SK-N-SH treated with all-trans-retinoic acid at 6 μM for 48 hours (cell line): ENCODE data around the gene TIAM2.
"Not testable (repeated sequence)": the region's sequence is repeated elsewhere in the genome, so short reads cannot be mapped to it uniquely, and the experiment has no call there.

Experiments used
- ATAC-seq: fragments of 200-7000 bp; cut with Tn5 transposase; 3 replicates; pipeline ENCODE4 v1.9.1; 2020; ENCODE audit warnings: mild to moderate bottlenecking, moderate library complexity
- ARNTL ChIP-seq: fragments of 450-650 bp; formaldehyde crosslinking; IDR thresholded peaks from 2 replicates; pipeline ENCODE4 v1.5.0; 2020; ENCODE audit warnings: low read depth, mild to moderate bottlenecking, moderate library complexity, borderline replicate concordance
- BACH2 ChIP-seq: fragments of 250-450 bp; sonication (Bioruptor Pico); IDR thresholded peaks from 2 replicates; pipeline ENCODE4 v1.9.0; 2021; ENCODE audit warnings: mild to moderate bottlenecking, borderline replicate concordance
- CSDC2 ChIP-seq: fragments of 250-450 bp; sonication (Bioruptor Pico); IDR thresholded peaks from 2 replicates; pipeline ENCODE4 v1.5.0; 2020; ENCODE audit warnings: mild to moderate bottlenecking, moderate library complexity
- ESRRG ChIP-seq: fragments of 250-450 bp; sonication (Bioruptor Pico); IDR thresholded peaks from 2 replicates; pipeline ENCODE4 v1.6.1; 2021; ENCODE audit warnings: mild to moderate bottlenecking
- GLIS3 ChIP-seq: fragments of 250-450 bp; sonication (Bioruptor Pico); IDR thresholded peaks from 2 replicates; pipeline ENCODE4 v1.5.0; 2020; ENCODE audit warnings: mild to moderate bottlenecking, moderate library complexity
- ISL1 ChIP-seq: fragments of 250-450 bp; sonication (Bioruptor Pico); IDR thresholded peaks from 2 replicates; pipeline ENCODE4 v2.1.2; 2022; ENCODE audit warnings: mild to moderate bottlenecking, moderate library complexity
- OSR1 ChIP-seq: fragments of 250-450 bp; sonication (Bioruptor Pico); IDR thresholded peaks from 2 replicates; pipeline ENCODE4 v1.8.0; 2022; ENCODE audit warnings: moderate library complexity, mild to moderate bottlenecking, inconsistent platforms
- PPARA ChIP-seq: fragments of 250-450 bp; sonication (Bioruptor Pico); IDR thresholded peaks from 2 replicates; pipeline ENCODE4 v1.5.0; 2020; ENCODE audit warnings: mild to moderate bottlenecking, borderline replicate concordance
- SNAI2 ChIP-seq: fragments of 250-450 bp; sonication (Bioruptor Pico); IDR thresholded peaks from 2 replicates; pipeline ENCODE4 v1.5.0; 2020; ENCODE audit warnings: mild to moderate bottlenecking, moderate library complexity
- TCF4 ChIP-seq: fragments of 250-450 bp; sonication (Bioruptor Pico); IDR thresholded peaks from 2 replicates; pipeline ENCODE4 v1.8.0; 2021; ENCODE audit warnings: mild to moderate bottlenecking, moderate library complexity, borderline replicate concordance
- TOX ChIP-seq: fragments of 250-450 bp; sonication (Bioruptor Pico); IDR thresholded peaks from 2 replicates; pipeline ENCODE4 v1.8.0; 2021; ENCODE audit warnings: mild to moderate bottlenecking, moderate library complexity, borderline replicate concordance
- ZC3H10 ChIP-seq: fragments of 250-450 bp; sonication (Bioruptor Pico); IDR thresholded peaks from 2 replicates; pipeline ENCODE4 v1.5.1; 2021; ENCODE audit warnings: mild to moderate bottlenecking, moderate library complexity
- ZNF565 ChIP-seq: fragments of 450-650 bp; formaldehyde crosslinking; conservative IDR thresholded peaks from 2 replicates; pipeline ENCODE4 v1.5.0; 2020; ENCODE audit warnings: low read depth, mild to moderate bottlenecking, moderate library complexity
- ZNF70 ChIP-seq: fragments of 450-650 bp; formaldehyde crosslinking; IDR thresholded peaks from 2 replicates; pipeline ENCODE4 v1.5.0; 2020; ENCODE audit warnings: mild to moderate bottlenecking, moderate library complexity
- ZNF8 ChIP-seq: fragments of 450-650 bp; formaldehyde crosslinking; IDR thresholded peaks from 2 replicates; pipeline ENCODE4 v1.5.0; 2020; ENCODE audit warnings: mild to moderate bottlenecking, moderate library complexity
- TF ChIP-seq, protein P1 (sequence below): fragments of 250-450 bp; sonication (Bioruptor Pico); IDR thresholded peaks from 2 replicates; pipeline ENCODE4 v1.5.1; 2021; ENCODE audit warnings: mild to moderate bottlenecking, moderate library complexity
- TF ChIP-seq, protein P2 (sequence below): fragments of 250-450 bp; sonication (Bioruptor Pico); IDR thresholded peaks from 2 replicates; pipeline ENCODE4 v1.8.0; 2021; ENCODE audit warnings: low read depth, mild to moderate bottlenecking, moderate library complexity, borderline replicate concordance
- TF ChIP-seq, protein P3 (sequence below): fragments of 250-450 bp; sonication (Bioruptor Pico); IDR thresholded peaks from 2 replicates; pipeline ENCODE4 v1.5.0; 2020; ENCODE audit warnings: mild to moderate bottlenecking, moderate library complexity
- TF ChIP-seq, protein P4 (sequence below): fragments of 250-450 bp; sonication (Bioruptor Pico); IDR thresholded peaks from 2 replicates; pipeline ENCODE4 v1.5.1; 2020; ENCODE audit warnings: low read depth, mild to moderate bottlenecking, moderate library complexity

The TIAM2 gene

DNA sequence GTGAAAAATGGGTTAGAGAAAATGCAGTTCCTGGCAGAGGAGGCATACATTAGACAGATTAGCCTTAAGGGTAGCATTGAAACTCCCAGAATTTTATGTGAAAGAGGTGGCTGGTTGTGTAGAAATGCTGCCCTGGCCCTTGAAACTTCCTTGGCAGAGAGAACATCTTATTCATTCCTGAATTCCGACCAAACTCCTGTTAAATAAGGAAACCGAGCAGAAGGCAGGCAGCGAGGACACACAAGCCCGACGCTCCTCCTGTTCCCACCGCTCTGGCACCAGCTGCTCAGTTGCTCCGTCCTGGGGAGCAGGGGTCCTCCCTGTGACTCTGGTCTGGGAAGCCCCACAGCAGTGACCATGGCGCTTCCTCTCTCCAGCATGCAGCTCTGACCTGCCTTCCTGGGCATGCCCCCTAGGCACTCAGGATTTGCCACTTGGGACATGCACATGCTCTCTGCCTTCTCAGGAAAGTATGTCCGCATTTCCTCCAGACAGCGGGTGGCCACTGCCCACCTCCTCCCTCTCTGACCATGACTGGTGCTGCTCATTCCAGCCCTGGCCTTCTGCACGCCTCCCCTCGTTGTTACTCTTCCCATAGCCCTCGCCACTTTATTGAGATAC is 233.5 kb downstream of the TIAM2 start:
- no peak for ATAC-seq
- no peak for TF ChIP-seq ZC3H10
- peak; percentile 73 for TF ChIP-seq ISL1
- no peak for TF ChIP-seq ZNF70 (CRISPR knock-in tag)

DNA sequence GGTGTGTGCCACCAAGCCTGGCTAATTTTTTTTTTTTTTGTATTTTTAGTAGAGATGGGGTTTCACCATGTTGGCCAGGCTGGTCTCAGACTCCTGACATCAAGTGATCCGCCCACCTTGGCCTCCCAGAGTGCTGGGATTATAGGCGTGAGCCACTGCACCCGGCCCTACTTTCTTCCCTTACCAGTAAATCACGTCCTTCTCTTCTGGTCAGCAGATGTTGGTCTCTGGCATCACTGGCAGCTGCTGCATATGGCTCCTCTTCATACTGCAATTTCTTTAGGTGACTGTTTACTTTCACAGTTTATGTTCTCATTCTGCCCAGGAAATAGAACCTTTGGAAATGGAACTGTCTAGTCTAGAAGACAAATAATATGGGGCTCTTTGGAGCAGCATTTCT is 235.9 kb downstream of the TIAM2 start:
- ATAC-seq, result not testable (repeated sequence)

DNA sequence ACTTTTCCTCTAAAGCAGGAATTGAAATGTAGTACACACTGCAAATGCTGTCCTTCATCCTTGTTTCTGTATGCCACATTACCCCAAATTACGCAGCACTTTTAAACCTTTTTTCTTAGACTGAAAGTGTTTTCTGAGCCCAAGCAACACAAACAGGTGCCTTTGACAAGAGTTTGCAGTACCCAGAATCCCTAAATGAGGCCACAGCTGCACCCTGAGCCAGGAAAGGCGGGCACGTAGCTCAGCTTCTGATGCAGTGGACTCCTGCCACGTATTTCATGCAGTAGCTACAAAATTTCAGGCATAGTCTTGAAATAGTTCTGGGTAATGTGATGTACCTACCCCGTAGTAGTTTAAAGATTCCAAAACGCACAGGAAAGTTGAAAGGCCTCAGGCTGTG is 237.7 kb downstream of the TIAM2 start:
- no peak for TF ChIP-seq ESRRG (CRISPR knock-in tag)
- no peak for TF ChIP-seq CSDC2 (CRISPR knock-in tag)
- TF ChIP-seq, protein P1, sequence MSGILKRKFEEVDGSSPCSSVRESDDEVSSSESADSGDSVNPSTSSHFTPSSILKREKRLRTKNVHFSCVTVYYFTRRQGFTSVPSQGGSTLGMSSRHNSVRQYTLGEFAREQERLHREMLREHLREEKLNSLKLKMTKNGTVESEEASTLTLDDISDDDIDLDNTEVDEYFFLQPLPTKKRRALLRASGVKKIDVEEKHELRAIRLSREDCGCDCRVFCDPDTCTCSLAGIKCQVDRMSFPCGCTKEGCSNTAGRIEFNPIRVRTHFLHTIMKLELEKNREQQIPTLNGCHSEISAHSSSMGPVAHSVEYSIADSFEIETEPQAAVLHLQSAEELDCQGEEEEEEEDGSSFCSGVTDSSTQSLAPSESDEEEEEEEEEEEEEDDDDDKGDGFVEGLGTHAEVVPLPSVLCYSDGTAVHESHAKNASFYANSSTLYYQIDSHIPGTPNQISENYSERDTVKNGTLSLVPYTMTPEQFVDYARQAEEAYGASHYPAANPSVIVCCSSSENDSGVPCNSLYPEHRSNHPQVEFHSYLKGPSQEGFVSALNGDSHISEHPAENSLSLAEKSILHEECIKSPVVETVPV (CRISPR knock-in tag), result no peak
- no peak for TF ChIP-seq GLIS3
- TF ChIP-seq OSR1 (CRISPR knock-in tag), result no peak
- TF ChIP-seq, protein P2, sequence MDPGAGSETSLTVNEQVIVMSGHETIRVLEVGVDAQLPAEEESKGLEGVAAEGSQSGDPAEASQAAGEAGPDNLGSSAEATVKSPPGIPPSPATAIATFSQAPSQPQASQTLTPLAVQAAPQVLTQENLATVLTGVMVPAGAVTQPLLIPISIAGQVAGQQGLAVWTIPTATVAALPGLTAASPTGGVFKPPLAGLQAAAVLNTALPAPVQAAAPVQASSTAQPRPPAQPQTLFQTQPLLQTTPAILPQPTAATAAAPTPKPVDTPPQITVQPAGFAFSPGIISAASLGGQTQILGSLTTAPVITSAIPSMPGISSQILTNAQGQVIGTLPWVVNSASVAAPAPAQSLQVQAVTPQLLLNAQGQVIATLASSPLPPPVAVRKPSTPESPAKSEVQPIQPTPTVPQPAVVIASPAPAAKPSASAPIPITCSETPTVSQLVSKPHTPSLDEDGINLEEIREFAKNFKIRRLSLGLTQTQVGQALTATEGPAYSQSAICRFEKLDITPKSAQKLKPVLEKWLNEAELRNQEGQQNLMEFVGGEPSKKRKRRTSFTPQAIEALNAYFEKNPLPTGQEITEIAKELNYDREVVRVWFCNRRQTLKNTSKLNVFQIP (CRISPR knock-in tag), result no peak
- no peak for TF ChIP-seq SNAI2
- no peak for TF ChIP-seq ZNF8 (CRISPR knock-in tag)
- TF ChIP-seq TCF4, result no peak
- TF ChIP-seq ZNF70 (CRISPR knock-in tag), result no peak
- no peak for ATAC-seq

DNA sequence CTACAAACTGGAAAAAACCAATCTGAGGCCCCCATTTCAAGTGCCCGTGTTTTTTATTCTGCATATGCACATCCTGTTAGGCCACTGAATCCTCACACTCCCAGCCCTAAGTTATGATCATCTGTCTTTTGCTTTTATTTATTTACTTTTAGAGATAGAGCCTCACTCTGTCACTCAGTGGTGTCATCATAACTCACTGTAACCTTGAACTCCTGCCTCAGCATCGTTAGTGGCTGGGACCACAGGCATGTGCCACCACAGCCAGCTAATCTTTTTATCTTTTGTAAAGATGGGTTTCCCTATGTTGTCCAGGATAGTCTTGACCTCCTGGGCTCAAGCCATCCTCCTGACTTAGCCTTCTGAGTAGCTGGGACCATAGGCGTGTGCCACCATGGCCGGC is 239.1 kb downstream of the TIAM2 start:
- TF ChIP-seq, protein P3, sequence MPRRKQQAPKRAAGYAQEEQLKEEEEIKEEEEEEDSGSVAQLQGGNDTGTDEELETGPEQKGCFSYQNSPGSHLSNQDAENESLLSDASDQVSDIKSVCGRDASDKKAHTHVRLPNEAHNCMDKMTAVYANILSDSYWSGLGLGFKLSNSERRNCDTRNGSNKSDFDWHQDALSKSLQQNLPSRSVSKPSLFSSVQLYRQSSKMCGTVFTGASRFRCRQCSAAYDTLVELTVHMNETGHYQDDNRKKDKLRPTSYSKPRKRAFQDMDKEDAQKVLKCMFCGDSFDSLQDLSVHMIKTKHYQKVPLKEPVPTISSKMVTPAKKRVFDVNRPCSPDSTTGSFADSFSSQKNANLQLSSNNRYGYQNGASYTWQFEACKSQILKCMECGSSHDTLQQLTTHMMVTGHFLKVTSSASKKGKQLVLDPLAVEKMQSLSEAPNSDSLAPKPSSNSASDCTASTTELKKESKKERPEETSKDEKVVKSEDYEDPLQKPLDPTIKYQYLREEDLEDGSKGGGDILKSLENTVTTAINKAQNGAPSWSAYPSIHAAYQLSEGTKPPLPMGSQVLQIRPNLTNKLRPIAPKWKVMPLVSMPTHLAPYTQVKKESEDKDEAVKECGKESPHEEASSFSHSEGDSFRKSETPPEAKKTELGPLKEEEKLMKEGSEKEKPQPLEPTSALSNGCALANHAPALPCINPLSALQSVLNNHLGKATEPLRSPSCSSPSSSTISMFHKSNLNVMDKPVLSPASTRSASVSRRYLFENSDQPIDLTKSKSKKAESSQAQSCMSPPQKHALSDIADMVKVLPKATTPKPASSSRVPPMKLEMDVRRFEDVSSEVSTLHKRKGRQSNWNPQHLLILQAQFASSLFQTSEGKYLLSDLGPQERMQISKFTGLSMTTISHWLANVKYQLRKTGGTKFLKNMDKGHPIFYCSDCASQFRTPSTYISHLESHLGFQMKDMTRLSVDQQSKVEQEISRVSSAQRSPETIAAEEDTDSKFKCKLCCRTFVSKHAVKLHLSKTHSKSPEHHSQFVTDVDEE (CRISPR knock-in tag), result no peak
- TF ChIP-seq, protein P1 (CRISPR knock-in tag), result no peak
- TF ChIP-seq ZNF70 (CRISPR knock-in tag) (no peak), CSDC2 (CRISPR knock-in tag) (no peak), BACH2 (CRISPR knock-in tag) (no peak), OSR1 (CRISPR knock-in tag) (no peak), ZNF565 (CRISPR knock-in tag) (no peak)
- TF ChIP-seq, all 23 proteins: peak for 0
- no peak for ATAC-seq

DNA sequence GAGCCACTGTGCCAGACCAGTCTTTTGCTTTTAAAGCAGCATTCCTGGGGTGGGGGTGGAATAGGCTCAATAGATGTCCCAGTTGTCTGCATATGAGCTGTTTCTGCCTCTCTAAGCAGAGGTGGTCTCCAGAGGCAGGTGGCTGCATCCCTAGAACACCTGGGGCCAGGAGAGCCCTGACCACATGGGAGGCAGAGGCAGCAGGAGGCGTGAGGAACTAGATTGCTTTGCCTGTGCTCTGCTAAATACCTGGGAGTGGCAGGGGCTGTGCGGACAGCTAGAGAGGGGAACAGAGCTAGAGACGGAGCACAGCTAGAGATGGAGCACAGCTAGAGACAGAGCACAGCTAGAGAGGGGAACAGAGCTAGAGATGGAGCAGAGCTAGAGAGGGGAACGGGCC is 239.6 kb downstream of the TIAM2 start:
- TF ChIP-seq SNAI2 (no peak), ARNTL (CRISPR knock-in tag) (no peak), PPARA (CRISPR knock-in tag) (no peak), TOX (CRISPR knock-in tag) (no peak), ZNF565 (CRISPR knock-in tag) (no peak), BACH2 (CRISPR knock-in tag) (no peak), TCF4 (no peak)
- TF ChIP-seq, protein P3 (CRISPR knock-in tag), result no peak
- TF ChIP-seq, protein P2 (CRISPR knock-in tag), result no peak
- TF ChIP-seq, protein P4, sequence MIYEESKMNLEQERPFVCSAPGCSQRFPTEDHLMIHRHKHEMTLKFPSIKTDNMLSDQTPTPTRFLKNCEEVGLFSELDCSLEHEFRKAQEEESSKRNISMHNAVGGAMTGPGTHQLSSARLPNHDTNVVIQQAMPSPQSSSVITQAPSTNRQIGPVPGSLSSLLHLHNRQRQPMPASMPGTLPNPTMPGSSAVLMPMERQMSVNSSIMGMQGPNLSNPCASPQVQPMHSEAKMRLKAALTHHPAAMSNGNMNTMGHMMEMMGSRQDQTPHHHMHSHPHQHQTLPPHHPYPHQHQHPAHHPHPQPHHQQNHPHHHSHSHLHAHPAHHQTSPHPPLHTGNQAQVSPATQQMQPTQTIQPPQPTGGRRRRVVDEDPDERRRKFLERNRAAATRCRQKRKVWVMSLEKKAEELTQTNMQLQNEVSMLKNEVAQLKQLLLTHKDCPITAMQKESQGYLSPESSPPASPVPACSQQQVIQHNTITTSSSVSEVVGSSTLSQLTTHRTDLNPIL (CRISPR knock-in tag), result no peak
- ATAC-seq, result no peak
